Right atrium auricular region (tissue), 2 donors: ENCODE results near the gene ING1. TPM values are rescaled to one million over a fixed set of nuclear protein-coding genes. Genes with fewer than 3 reads are reported as not detected.

ENCODE experiments used
- DNase-seq: peaks from one replicate; pipeline ENCODE4 v3.0.0-alpha.2; 2019; ENCODE audit warnings: low spot score
- H3K27ac ChIP-seq, 2 donors: fragments of 200-600 bp; sonication (generic); 1 replicate in 1 of 2; 2 replicates in 1 of 2; pipeline ENCODE4 v1.5.1; 2016 to 2019
- H3K27me3 ChIP-seq, 2 donors: fragments of 200-600 bp; sonication (generic); one replicate each; pipeline versions ENCODE4 v1.5.1 to v1.6.0; 2017 to 2019
- H3K36me3 ChIP-seq: fragments of 200-600 bp; sonication (generic); one replicate; pipeline ENCODE4 v1.5.1; 2016
- H3K4me1 ChIP-seq, 2 donors: fragments of 200-600 bp; sonication (generic); one replicate each; pipeline versions ENCODE4 v1.5.1 to v1.6.0; 2017 to 2019
- H3K4me3 ChIP-seq, 2 donors: fragments of 200-600 bp; sonication (generic); 1 replicate in 1 of 2; 2 replicates in 1 of 2; pipeline ENCODE4 v1.5.1; 2017 to 2019; ENCODE audit warnings: mild to moderate bottlenecking in 1 of 2, moderate library complexity in 1 of 2
- H3K9me3 ChIP-seq, 2 donors: fragments of 200-600 bp; sonication (generic); one replicate each; pipeline ENCODE4 v1.5.1; 2019
- total RNA-seq, 2 donors: library from RNA; depleted of rRNA; stranded (reverse); fragments of >200 nt; gene quantifications; one replicate each; pipeline ENCODE4 v1.1.0, GENCODE V29; 2016
- TF ChIP-seq, protein P1 (sequence below), 2 donors: fragments of 200-600 bp; sonication (generic); IDR thresholded peaks; one replicate each; pipeline ENCODE4 v1.5.1; 2019; ENCODE audit warnings: antibody characterized with exemption in 2 of 2

ING1 gene
- total RNA-seq, 2 donors from 2014 or later, result 8.2 to 9.0 TPM

GRCh38 chr13:110766671-110767430, 53.4 kb downstream of the ING1 start:
- Histone ChIP-seq H3K36me3 (no peaks in the 10 kb centered on the region), H3K4me1 (no peaks in the 10 kb centered on the region), H3K9me3 (no peaks in the 10 kb centered on the region), H3K4me3 (no peak overlapping the region), H3K27ac (no peak overlapping the region), H3K27me3 (no peaks in the 10 kb centered on the region)
- no peak for DNase-seq
- TF ChIP-seq, protein P1, sequence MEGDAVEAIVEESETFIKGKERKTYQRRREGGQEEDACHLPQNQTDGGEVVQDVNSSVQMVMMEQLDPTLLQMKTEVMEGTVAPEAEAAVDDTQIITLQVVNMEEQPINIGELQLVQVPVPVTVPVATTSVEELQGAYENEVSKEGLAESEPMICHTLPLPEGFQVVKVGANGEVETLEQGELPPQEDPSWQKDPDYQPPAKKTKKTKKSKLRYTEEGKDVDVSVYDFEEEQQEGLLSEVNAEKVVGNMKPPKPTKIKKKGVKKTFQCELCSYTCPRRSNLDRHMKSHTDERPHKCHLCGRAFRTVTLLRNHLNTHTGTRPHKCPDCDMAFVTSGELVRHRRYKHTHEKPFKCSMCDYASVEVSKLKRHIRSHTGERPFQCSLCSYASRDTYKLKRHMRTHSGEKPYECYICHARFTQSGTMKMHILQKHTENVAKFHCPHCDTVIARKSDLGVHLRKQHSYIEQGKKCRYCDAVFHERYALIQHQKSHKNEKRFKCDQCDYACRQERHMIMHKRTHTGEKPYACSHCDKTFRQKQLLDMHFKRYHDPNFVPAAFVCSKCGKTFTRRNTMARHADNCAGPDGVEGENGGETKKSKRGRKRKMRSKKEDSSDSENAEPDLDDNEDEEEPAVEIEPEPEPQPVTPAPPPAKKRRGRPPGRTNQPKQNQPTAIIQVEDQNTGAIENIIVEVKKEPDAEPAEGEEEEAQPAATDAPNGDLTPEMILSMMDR (IDR thresholded peaks at IDR 0.05), result no peak

- no peaks in the 10 kb centered on the region for H3K27me3 ChIP-seq
These were observed 54.0 kb downstream of the ING1 start for GRCh38 chr13:110767476-110767875.

GRCh38 chr13:110769097-110769496, 55.6 kb downstream of the ING1 start:
- Histone ChIP-seq H3K27ac (no peak overlapping the region), H3K9me3 (no peaks in the 10 kb centered on the region), H3K36me3 (no peaks in the 10 kb centered on the region), H3K4me3 (no peak overlapping the region), H3K27me3 (no peaks in the 10 kb centered on the region), H3K4me1 (no peaks in the 10 kb centered on the region)
- TF ChIP-seq, protein P1 (IDR thresholded peaks at IDR 0.05), result no peak
- no peak for DNase-seq

More at GRCh38 chr13:110767476-110767875, 54.0 kb downstream of the ING1 start:
- Histone ChIP-seq H3K4me3 (no peak overlapping the region), H3K27ac (no peak overlapping the region), H3K9me3 (no peaks in the 10 kb centered on the region), H3K4me1 (no peaks in the 10 kb centered on the region), H3K36me3 (no peaks in the 10 kb centered on the region)
- TF ChIP-seq, protein P1 (IDR thresholded peaks at IDR 0.05), result no peak
- no peak for DNase-seq

DNA sequence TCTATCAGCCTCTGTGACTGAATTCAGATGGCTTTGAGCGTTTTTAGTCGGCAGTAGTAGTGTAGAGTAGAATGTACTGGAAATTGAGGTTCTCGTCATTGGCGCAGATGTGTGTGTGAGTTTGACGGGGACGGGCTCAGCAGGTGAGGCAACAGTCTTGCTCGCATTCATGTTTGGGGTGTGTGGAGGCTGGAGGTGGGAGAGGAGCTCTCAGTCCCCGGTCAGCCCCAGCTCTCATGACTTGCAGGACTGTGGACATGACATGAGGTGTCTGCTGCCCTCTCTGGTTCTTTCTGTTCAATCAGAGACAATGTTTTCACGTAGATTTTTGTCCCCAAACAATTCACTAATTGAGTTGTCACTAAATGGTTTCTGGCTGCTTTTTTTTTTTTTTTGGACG, 57.2 kb downstream of the ING1 start:
- H3K27me3 ChIP-seq, result no peaks in the 10 kb centered on the region
- no peaks in the 10 kb centered on the region for H3K9me3 ChIP-seq
- H3K27ac ChIP-seq, result no peak overlapping the region
- no peak for DNase-seq
- H3K4me3 ChIP-seq, result no peak overlapping the region
- TF ChIP-seq, protein P1 (IDR thresholded peaks at IDR 0.05), result no peak
- no peaks in the 10 kb centered on the region for H3K4me1 ChIP-seq
- H3K36me3 ChIP-seq, result no peaks in the 10 kb centered on the region

DNA sequence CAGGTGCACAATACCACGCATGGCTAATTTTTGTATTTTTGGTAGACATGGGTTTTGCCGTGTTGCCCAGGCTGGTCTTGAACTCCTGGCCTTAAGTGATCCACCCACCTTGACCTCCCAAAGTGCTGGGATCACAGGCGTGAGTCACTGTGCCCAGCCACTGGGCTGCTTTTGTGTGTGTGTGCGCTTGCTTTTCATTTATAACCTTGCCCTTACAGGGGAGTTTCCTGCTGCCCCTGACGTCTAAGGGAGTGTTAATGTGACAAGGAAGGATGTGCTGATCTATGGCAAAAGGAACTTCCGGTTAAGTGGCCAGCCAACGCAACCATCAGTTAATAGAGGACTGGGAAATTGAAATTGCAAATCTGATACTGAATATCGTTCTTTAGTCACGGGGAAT, 57.7 kb downstream of the ING1 start:
- no peaks in the 10 kb centered on the region for H3K9me3 ChIP-seq
- TF ChIP-seq, protein P1 (IDR thresholded peaks at IDR 0.05), result no peak
- no peaks in the 10 kb centered on the region for H3K4me1 ChIP-seq
- H3K36me3 ChIP-seq, result no peaks in the 10 kb centered on the region
- H3K27ac ChIP-seq, result no peak overlapping the region
- no peak overlapping the region for H3K4me3 ChIP-seq
- no peak for DNase-seq
- H3K27me3 ChIP-seq, result no peaks in the 10 kb centered on the region
